ENCODE data around the gene KAZN.
"Not testable (repeated sequence)": the region's sequence is repeated elsewhere in the genome, so short reads cannot be mapped to it uniquely, and the experiment has no call there.

KAZN gene

GRCh38 chr1:14959059-14959694 is 360.7 kb downstream of the KAZN start:
- H3K4me3 ChIP-seq (ENCODE audit: low read depth, low read length): no peak overlapping the region
- TF ChIP-seq, protein P1, sequence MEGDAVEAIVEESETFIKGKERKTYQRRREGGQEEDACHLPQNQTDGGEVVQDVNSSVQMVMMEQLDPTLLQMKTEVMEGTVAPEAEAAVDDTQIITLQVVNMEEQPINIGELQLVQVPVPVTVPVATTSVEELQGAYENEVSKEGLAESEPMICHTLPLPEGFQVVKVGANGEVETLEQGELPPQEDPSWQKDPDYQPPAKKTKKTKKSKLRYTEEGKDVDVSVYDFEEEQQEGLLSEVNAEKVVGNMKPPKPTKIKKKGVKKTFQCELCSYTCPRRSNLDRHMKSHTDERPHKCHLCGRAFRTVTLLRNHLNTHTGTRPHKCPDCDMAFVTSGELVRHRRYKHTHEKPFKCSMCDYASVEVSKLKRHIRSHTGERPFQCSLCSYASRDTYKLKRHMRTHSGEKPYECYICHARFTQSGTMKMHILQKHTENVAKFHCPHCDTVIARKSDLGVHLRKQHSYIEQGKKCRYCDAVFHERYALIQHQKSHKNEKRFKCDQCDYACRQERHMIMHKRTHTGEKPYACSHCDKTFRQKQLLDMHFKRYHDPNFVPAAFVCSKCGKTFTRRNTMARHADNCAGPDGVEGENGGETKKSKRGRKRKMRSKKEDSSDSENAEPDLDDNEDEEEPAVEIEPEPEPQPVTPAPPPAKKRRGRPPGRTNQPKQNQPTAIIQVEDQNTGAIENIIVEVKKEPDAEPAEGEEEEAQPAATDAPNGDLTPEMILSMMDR (IDR thresholded peaks at IDR 0.05; ENCODE audit: borderline replicate concordance, insufficient read depth, low read depth, low read length): no peak

DNA sequence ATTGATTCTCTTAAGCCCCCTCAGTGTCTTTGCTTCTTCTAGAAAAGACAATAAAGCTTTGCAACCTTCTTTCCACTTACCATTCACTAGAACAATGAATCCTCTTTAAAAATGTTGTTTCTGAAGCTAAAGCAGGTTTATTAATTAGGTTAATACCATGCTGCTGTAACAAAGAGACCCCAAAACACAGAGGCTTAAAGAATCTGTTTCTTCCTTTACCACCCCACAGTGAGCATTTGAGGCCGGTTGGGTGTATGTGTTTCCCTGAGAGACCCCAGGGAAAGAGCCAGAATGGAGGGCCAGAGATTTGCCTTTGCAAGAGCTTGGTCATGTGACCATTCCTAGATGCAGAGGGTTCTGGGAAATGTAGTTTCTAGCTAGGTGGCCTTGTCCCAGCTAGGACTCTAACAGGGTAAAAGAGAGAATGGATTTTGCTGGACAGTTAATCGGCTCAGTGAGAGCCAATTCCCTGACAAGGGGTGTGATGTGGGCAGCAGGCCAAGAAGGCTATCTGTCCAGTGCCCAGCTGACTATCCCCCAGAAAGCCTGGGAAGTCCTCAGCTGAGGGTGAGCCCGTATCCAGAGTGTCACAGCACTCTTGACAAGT is 363.3 kb downstream of the KAZN start:
- TF ChIP-seq, protein P1 (IDR thresholded peaks at IDR 0.05; ENCODE audit: borderline replicate concordance, insufficient read depth, low read depth, low read length): no peak
- H3K4me3 ChIP-seq (ENCODE audit: low read depth, low read length): no peak overlapping the region

DNA sequence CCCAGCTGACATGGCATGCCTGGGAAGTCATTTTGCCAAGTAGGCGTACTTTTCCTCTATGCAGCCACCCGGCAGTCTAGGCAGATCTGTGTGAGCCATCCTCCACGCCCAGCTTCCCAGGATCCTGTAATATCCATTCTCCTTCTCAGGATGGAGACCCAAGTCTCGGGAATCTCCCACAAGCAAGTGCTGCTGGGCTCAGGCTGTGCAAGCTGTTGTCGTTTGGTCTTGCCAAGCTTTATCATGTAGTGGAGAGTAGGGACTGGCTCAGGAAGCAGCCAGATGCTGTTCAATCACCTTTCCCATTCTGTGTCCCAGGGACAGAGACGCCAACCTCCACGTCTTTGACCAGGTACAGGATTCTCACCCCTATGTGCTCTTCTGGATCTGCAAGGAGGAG is 363.9 kb downstream of the KAZN start:
- TF ChIP-seq, protein P1 (IDR thresholded peaks at IDR 0.05; ENCODE audit: borderline replicate concordance, insufficient read depth, low read depth, low read length): no peak
- no peak overlapping the region for H3K4me3 ChIP-seq (ENCODE audit: low read depth, low read length)

DNA sequence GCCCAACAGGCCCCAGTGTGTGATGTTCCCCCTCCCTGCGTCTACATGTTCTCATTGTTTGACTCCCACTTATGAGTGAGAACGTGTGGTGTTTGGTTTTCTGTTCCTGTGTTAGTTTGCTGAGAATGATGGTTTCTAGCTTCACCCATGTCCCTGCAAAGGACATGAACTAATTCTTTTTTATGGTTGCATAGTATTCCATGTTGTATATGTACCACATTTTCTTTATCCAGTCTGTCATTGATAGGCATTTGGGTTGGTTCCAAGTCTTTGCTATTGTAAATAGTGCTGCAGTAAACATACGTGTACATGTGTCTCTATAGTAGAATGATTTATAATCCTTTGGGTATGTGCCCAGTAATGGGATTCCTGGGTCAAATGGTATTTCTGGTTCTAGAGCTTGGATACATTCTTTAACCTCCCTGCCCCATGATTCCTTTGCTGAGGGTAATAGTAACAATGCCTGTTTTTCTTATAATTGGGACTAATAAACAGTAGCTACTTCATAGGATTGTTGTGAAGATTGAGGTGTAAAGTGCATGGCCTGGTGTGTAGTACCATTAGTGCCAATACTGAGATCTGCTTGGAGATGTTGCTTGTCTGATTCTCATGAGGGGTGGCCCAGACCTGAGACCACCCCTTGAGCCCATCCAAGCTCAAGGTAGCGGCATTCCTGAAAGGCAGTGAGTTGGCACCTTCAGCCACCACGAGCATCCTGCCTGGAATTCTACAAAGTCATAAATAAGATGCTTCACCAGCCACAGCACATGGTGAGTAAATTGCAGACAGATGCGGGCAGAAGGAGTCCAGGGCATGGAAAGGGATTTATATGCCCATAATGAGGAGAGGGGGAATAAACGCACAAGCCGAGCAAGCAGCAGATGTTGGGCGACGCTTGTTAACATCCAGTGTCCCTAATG is 365.6 kb downstream of the KAZN start:
- not testable (repeated sequence) for H3K4me3 ChIP-seq (ENCODE audit: low read depth, low read length)

GRCh38 chr1:14964711-14965055 is 366.2 kb downstream of the KAZN start:
- no peak overlapping the region for H3K4me3 ChIP-seq (ENCODE audit: low read depth, low read length)

DNA sequence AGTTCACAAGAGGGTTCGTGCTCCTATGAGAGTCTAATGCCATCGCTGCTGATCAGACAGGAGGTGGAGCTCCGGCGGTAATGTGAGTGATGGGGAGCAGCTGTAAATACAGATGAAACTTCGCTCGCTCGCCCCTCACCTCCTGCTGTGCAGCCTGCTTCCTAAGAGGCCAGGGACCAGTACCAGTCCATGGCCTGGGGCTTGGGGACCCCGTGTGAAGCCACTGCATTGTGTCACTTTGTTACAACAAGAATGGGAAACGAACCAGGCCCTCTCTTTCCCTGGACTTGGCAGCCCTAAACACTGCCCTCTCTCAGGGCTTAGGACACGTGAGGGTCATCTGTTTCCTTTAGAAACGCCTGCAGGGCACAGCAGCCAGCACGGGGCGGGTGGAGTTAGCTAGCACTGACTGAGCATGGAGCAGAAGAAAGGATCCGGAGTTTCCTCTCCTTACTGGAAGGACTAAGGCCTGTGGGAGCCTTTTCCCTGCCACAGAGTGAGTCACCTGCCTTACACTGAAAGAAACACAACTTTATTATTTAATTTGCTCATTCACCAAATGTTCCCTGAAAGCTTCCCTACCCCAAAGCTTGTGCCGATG is 369.9 kb downstream of the KAZN start:
- H3K4me3 ChIP-seq (ENCODE audit: low read depth, low read length): no peak overlapping the region
- TF ChIP-seq, protein P1 (IDR thresholded peaks at IDR 0.05; ENCODE audit: borderline replicate concordance, insufficient read depth, low read depth, low read length): no peak

More at GRCh38 chr1:14964711-14965055, 366.2 kb downstream of the KAZN start:
- TF ChIP-seq, protein P1 (IDR thresholded peaks at IDR 0.05; ENCODE audit: borderline replicate concordance, insufficient read depth, low read depth, low read length): no peak

- H3K4me3 ChIP-seq (ENCODE audit: low read depth, low read length): no peak overlapping the region
Measured at GRCh38 chr1:14969006-14969405, 370.5 kb downstream of the KAZN start.

More at GRCh38 chr1:14969006-14969405, 370.5 kb downstream of the KAZN start:
- TF ChIP-seq, protein P1 (IDR thresholded peaks at IDR 0.05; ENCODE audit: borderline replicate concordance, insufficient read depth, low read depth, low read length): no peak
